Heart left ventricle (tissue), 13 donors: ENCODE measurements around the gene FCN3.

Experiments
- CTCF ChIP-seq, 12 donors: fragments of 200-600 bp; sonication (generic) in 4 of 12; IDR thresholded peaks; one replicate each; pipeline versions ENCODE4 v1.5.0 to v1.8.0; 2018 to 2022; ENCODE audit warnings: antibody characterized with exemption in 12 of 12, mild to moderate bottlenecking in 5 of 12
- POLR2A ChIP-seq, 2 donors: fragments of 450-650 bp; IDR thresholded peaks; one replicate each; pipeline ENCODE4 v1.6.1; 2017; ENCODE audit warnings: antibody characterized with exemption in 2 of 2, mild to moderate bottlenecking in 2 of 2, moderate library complexity in 2 of 2
- donor health status: ischemic (EF 13 %, LVEDD 7.1; RV severe dilation, severe dysfunction).
- donor health status: DM: no; HTN: yes; CAD: no.
- donor health status: DM: no; HTN: no; CAD: no.
- donor health status: ischemic (EF 25% LVEDD 6.9; RV normal size, moderate dysfunction).
- donor health status: ischemic (EF 25% LVEDD 5.7; RV mildly dilated, moderate dysfunction).
- donor health status: ischemic (EF 35%, LVEDD 5.7; RV mildly dilated, moderate dysfunction).
- donor health status: nonischemic (EF 11% LVEDD 7.7; RV severe dilation, severe dysfunction).
- donor health status: DM: yes; HTN: yes; CAD: no.
- donor health status: PGD.
- donor health status: ischemic (EF 29% LVEDD 5.4; RV normal size, mild dysfunction).
- donor health status: nonischemic (EF 23%, LVEDD 6.1; RV moderate dilation, normal function).

GRCh38 chr1:27403065-27403726 lies 28.6 kb upstream of the FCN3 start:
- TF ChIP-seq POLR2A (IDR thresholded peaks at IDR 0.05) (peak in 1 of 2 donors; percentile 36), CTCF (IDR thresholded peaks at IDR 0.05) (peak in 2 of 12 donors; percentile 17 to 34)
